CD14-positive monocyte (primary cell): ENCODE measurements around the gene FIBCD1. TPM values are rescaled to one million over a fixed set of nuclear protein-coding genes. Genes with fewer than 3 reads are reported as not detected.

Experiments
- DNase-seq, 3 donors: peaks; one replicate each; pipeline ENCODE4 v3.0.0-alpha.2; 2011 to 2022
- H2AFZ ChIP-seq: 2 replicates; pipeline ENCODE4 v1.6.0; 2012; ENCODE audit warnings: mild to moderate bottlenecking, low read depth, low read length, inconsistent platforms; ENCODE audit not compliant: insufficient read depth, poor library complexity, severe bottlenecking
- H3K27ac ChIP-seq, 2 donors: 1 replicate in 1 of 2; 2 replicates in 1 of 2; pipeline ENCODE4 v1.5.1; 2012 to 2013; ENCODE audit warnings: low read length in 2 of 2, control low read depth in 1 of 2, inconsistent platforms in 1 of 2, low read depth in 1 of 2, mild to moderate bottlenecking in 1 of 2
- H3K27me3 ChIP-seq, 2 donors: one replicate each; pipeline versions ENCODE4 v1.6.0 to v1.6.1; 2011 to 2013; ENCODE audit warnings: low read length in 2 of 2; ENCODE audit not compliant: control insufficient read depth in 2 of 2, insufficient read depth in 2 of 2
- H3K36me3 ChIP-seq, 2 donors: replicated peaks in 1 of 2; 1 replicate in 1 of 2; 2 replicates in 1 of 2; pipeline versions ENCODE4 v1.5.1 to v1.6.1; 2012 to 2013; ENCODE audit warnings: low read length in 2 of 2, control low read depth in 1 of 2, inconsistent platforms in 1 of 2, mild to moderate bottlenecking in 1 of 2; ENCODE audit not compliant: insufficient read depth in 2 of 2, control insufficient read depth in 1 of 2
- H3K4me1 ChIP-seq, 2 donors: 1 replicate in 1 of 2; 2 replicates in 1 of 2; pipeline versions ENCODE4 v1.5.1 to v1.6.1; 2012 to 2013; ENCODE audit warnings: low read length in 2 of 2, control low read depth in 1 of 2, inconsistent platforms in 1 of 2, mild to moderate bottlenecking in 1 of 2, moderate library complexity in 1 of 2; ENCODE audit not compliant: insufficient read depth in 2 of 2, control insufficient read depth in 1 of 2
- H3K4me2 ChIP-seq: replicated peaks from 2 replicates; pipeline ENCODE3; 2012; ENCODE audit warnings: low read length, moderate library complexity, mild to moderate bottlenecking; ENCODE audit not compliant: poor library complexity, severe bottlenecking; ENCODE audit errors: extremely low read depth
- H3K4me3 ChIP-seq, 3 experiments: fragments of 200-600 bp in 1 of 3; sonication (generic) in 1 of 3; replicated peaks in 1 of 3; 1 replicate in 2 of 3; 2 replicates in 1 of 3; pipeline ENCODE4 v1.5.1; 2011 to 2013; ENCODE audit warnings: low read length in 3 of 3, mild to moderate bottlenecking in 3 of 3, control low read depth in 2 of 3, low read depth in 2 of 3, inconsistent platforms in 1 of 3, moderate library complexity in 1 of 3
- H3K79me2 ChIP-seq: 2 replicates; pipeline ENCODE4 v1.6.0; 2012; ENCODE audit warnings: mild to moderate bottlenecking, control low read depth, inconsistent platforms, low read length, moderate library complexity; ENCODE audit not compliant: insufficient read depth
- H3K9ac ChIP-seq: 2 replicates; pipeline ENCODE4 v1.6.0; 2017; ENCODE audit warnings: low read length, mild to moderate bottlenecking; ENCODE audit not compliant: insufficient read depth, poor library complexity, severe bottlenecking
- H3K9me3 ChIP-seq, 2 donors: replicated peaks in 1 of 2; 1 replicate in 1 of 2; 2 replicates in 1 of 2; pipeline versions ENCODE4 v1.5.1 to v1.6.1; 2012 to 2013; ENCODE audit warnings: low read length in 2 of 2, control low read depth in 1 of 2; ENCODE audit not compliant: control insufficient read depth in 1 of 2, insufficient read depth in 1 of 2
- H4K20me1 ChIP-seq: 2 replicates; pipeline ENCODE4 v1.6.0; 2012; ENCODE audit warnings: mild to moderate bottlenecking, low read length, control low read depth, moderate library complexity; ENCODE audit not compliant: insufficient read depth
- H3K27ac Mint-ChIP-seq, 7 donors: one replicate each; pipeline ENCODE4 v1.8.0; 2020; ENCODE audit warnings: mild to moderate bottlenecking in 7 of 7, mixed read lengths in 7 of 7, moderate library complexity in 6 of 7, inconsistent platforms in 2 of 7
- H3K27me3 Mint-ChIP-seq, 3 donors: one replicate each; pipeline ENCODE4 v1.8.0; 2021 to 2022; ENCODE audit warnings: low read depth in 3 of 3, mild to moderate bottlenecking in 3 of 3, mixed read lengths in 3 of 3, moderate library complexity in 3 of 3, inconsistent platforms in 1 of 3
- H3K36me3 Mint-ChIP-seq, 2 donors: one replicate each; pipeline ENCODE4 v1.8.0; 2020; ENCODE audit warnings: mixed read lengths in 2 of 2, inconsistent platforms in 1 of 2, mild to moderate bottlenecking in 1 of 2
- H3K4me1 Mint-ChIP-seq: one replicate; pipeline ENCODE4 v1.8.0; 2020; ENCODE audit warnings: mild to moderate bottlenecking, mixed read lengths
- H3K4me3 Mint-ChIP-seq, 2 donors: one replicate each; pipeline ENCODE4 v1.8.0; 2020; ENCODE audit warnings: mild to moderate bottlenecking in 2 of 2, mixed read lengths in 2 of 2, moderate library complexity in 1 of 2
- H3K9me3 Mint-ChIP-seq, 7 donors: one replicate each; pipeline ENCODE4 v1.8.0; 2020 to 2022; ENCODE audit warnings: mixed read lengths in 7 of 7, mild to moderate bottlenecking in 6 of 7, moderate library complexity in 6 of 7, inconsistent platforms in 2 of 7
- WGBS: methylation state at CpG from one replicate; pipeline ENCODE4 v1.1.5; 2013; ENCODE audit warnings: missing lambda C conversion rate; ENCODE audit not compliant: insufficient coverage; 5-methylcytosine and 5-hydroxymethylcytosine counted together
- intact Hi-C, 2 donors: fragments of 100-400 bp; cut with micrococcal nuclease; formaldehyde crosslinking; loops; one replicate each; pipeline versions ENCODE4 v1.15.0 to v1.15.1; 2023
- polyA plus RNA-seq, 3 donors: library from polyadenylated mRNA; depleted of rRNA in 1 of 3; unstranded in 2 of 3; stranded (reverse) in 1 of 3; fragments of 300-500 nt in 2 of 3; fragments of >200 nt in 1 of 3; fragmentation: Illumina TruSeq in 2 of 3; gene quantifications; 1 replicate in 2 of 3; 2 replicates in 1 of 3; pipeline ENCODE4 v1.2.3, GENCODE V29; 2012 to 2021
- TF ChIP-seq, protein P1 (sequence below): fragments of 200-600 bp; IDR thresholded peaks from one replicate; pipeline ENCODE4 v1.8.0; 2022; ENCODE audit warnings: antibody characterized with exemption, mild to moderate bottlenecking

The FIBCD1 gene
- polyA plus RNA-seq, 3 donors: not detected

DNA sequence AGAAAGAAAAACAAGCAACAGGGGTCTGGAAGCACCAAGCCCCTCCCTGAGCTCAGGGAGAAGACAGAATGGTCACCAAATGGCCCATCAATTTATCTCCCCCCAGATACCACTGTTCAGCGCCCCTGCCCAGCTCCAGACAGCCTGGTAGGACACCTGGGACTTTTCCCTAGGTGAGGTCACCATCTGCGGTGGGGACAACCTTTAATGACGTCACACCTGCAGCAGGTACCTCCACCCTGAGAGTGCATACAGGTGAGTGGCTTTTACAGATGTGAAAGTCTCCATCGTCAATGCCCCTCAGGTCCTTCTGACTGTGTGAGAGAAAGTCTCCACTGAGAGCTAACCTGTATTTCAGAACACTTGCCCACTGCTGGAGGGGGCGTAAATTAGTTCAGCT is 35.6 kb upstream of the FIBCD1 start:
- H3K4me3 ChIP-seq: no peak overlapping the region
- no peak overlapping the region for H3K4me2 ChIP-seq
- Mint-ChIP-seq H3K9me3 (peaks cover 0 to 2% (median 0%) of the 10 kb centered on the region in 7 donors), H3K27ac (no peak overlapping the region), H3K4me1 (peaks cover 9% of the 10 kb centered on the region), H3K36me3 (no peaks in the 10 kb centered on the region), H3K4me3 (no peak overlapping the region), H3K27me3 (peaks cover 6 to 14% (median 10%) of the 10 kb centered on the region in 3 donors)
- H4K20me1 ChIP-seq: no peaks in the 10 kb centered on the region
- no peaks in the 10 kb centered on the region for H3K9me3 ChIP-seq
- H3K36me3 ChIP-seq: no peaks in the 10 kb centered on the region
- TF ChIP-seq, protein P1, sequence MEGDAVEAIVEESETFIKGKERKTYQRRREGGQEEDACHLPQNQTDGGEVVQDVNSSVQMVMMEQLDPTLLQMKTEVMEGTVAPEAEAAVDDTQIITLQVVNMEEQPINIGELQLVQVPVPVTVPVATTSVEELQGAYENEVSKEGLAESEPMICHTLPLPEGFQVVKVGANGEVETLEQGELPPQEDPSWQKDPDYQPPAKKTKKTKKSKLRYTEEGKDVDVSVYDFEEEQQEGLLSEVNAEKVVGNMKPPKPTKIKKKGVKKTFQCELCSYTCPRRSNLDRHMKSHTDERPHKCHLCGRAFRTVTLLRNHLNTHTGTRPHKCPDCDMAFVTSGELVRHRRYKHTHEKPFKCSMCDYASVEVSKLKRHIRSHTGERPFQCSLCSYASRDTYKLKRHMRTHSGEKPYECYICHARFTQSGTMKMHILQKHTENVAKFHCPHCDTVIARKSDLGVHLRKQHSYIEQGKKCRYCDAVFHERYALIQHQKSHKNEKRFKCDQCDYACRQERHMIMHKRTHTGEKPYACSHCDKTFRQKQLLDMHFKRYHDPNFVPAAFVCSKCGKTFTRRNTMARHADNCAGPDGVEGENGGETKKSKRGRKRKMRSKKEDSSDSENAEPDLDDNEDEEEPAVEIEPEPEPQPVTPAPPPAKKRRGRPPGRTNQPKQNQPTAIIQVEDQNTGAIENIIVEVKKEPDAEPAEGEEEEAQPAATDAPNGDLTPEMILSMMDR: no peak
- peaks cover under 1 to 6% of the 10 kb centered on the region in 2 donors for H3K4me1 ChIP-seq
- no peak overlapping the region for H3K27ac ChIP-seq
- H3K27me3 ChIP-seq: no peaks in the 10 kb centered on the region
- intact Hi-C loops: no loop called here
- no peaks in the 10 kb centered on the region for H3K79me2 ChIP-seq
- no peak overlapping the region for H2AFZ ChIP-seq
- DNase-seq: no peak
- WGBS: 93% methylated on average over 2 of the region's 5 CpGs
- no peak overlapping the region for H3K9ac ChIP-seq

DNA sequence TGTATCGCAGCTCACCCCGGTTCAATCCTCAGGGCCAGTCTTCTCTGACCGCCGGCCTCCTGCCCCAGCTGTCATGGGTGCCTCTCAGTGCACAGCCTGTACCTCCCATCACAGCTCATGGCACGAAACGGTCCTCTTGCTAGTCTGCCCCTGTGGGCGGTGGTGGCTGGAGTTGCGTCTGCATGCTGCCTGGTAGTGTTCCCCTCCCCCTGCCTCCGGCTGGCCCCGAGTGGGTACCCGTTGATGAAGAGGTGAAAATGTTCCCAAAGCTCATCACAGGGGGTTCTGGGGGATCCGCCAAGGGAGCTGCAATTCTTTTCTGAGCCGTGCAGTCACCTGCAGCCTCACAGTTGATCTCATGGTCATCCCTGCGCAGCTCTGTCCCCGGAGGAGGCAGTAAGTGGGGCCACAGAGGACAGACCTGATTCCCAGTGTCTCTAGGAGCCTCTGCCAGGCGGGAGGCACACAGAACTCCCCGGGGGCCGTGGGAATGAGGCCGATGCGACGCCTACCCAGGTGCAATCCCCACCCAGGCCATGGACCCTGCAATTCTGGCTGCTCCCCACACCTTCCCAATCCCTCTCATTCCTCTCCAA is 34.7 kb upstream of the FIBCD1 start:
- no peak overlapping the region for H3K9ac ChIP-seq
- H3K27me3 ChIP-seq: no peaks in the 10 kb centered on the region

More for the DNA sequence above, 34.7 kb upstream of the FIBCD1 start:
- H3K4me1 ChIP-seq: peaks cover 0 to 5% of the 10 kb centered on the region in 2 donors
- no peak overlapping the region for H2AFZ ChIP-seq
- H3K36me3 ChIP-seq: no peaks in the 10 kb centered on the region
- H3K79me2 ChIP-seq: no peaks in the 10 kb centered on the region
- TF ChIP-seq, protein P1: no peak
- Mint-ChIP-seq H3K27me3 (peaks cover 4 to 14% (median 10%) of the 10 kb centered on the region in 3 donors), H3K4me1 (peaks cover 8% of the 10 kb centered on the region), H3K4me3 (no peak overlapping the region), H3K9me3 (peaks cover 0 to 2% (median 0%) of the 10 kb centered on the region in 7 donors), H3K27ac (no peak overlapping the region), H3K36me3 (no peaks in the 10 kb centered on the region)
- no peak for DNase-seq
- H3K4me2 ChIP-seq: no peak overlapping the region
- no peak overlapping the region for H3K4me3 ChIP-seq
- no peaks in the 10 kb centered on the region for H4K20me1 ChIP-seq
- intact Hi-C loops: no loop called here
- no peak overlapping the region for H3K27ac ChIP-seq
- no peaks in the 10 kb centered on the region for H3K9me3 ChIP-seq
- WGBS: 81% methylated on average over 14 of the region's 21 CpGs
